Caco-2 (cell line): ENCODE results near the gene IRF7. TPM values are rescaled to one million over a fixed set of nuclear protein-coding genes. Genes with fewer than 3 reads are reported as not detected.

Experiments
- BruUV-seq: library from RNA; stranded (reverse); fragments of 400-500 nt; replicated peaks from 2 replicates; lab custom pipeline; 2021; lab: Mats Ljungman, UMichigan
- CTCF ChIA-PET: fragments of 300-600 bp; sonication (Branson Sonifier 250); formaldehyde crosslinking; loops from one replicate; lab custom pipeline; 2022; ENCODE audit warnings: antibody characterized with exemption; lab: Charles Lee
- POLR2A ChIA-PET: fragments of 300-600 bp; sonication (Branson Sonifier 250); formaldehyde crosslinking; loops from one replicate; lab custom pipeline; 2022; ENCODE audit warnings: antibody characterized with exemption; lab: Charles Lee
- DNase-seq, 2 experiments: peaks; one replicate each; pipeline versions ENCODE4 v3.0.0 to v3.0.0-alpha.2; 2020 to 2022
- H3K27me3 ChIP-seq: replicated peaks from 2 replicates; pipeline ENCODE4 v1.6.0; 2011; ENCODE audit warnings: low read length; ENCODE audit not compliant: control insufficient read depth, insufficient read depth
- H3K36me3 ChIP-seq: 2 replicates; pipeline ENCODE4 v1.5.1; 2011; ENCODE audit warnings: low read length; ENCODE audit not compliant: control insufficient read depth, insufficient read depth
- H3K4me1 ChIP-seq: fragments of 250-450 bp; sonication (Bioruptor Pico); 2 replicates; pipeline ENCODE4 v1.5.1; 2020; ENCODE audit warnings: mild to moderate bottlenecking
- H3K4me3 ChIP-seq: 2 replicates; pipeline ENCODE4 v1.5.1; 2011; ENCODE audit warnings: low read depth, mild to moderate bottlenecking, control low read depth, low read length
- H3K9me3 ChIP-seq: fragments of 250-450 bp; sonication (Bioruptor Pico); 2 replicates; pipeline ENCODE4 v1.5.1; 2020; ENCODE audit warnings: mild to moderate bottlenecking, moderate library complexity
- H3K27ac Mint-ChIP-seq: one replicate; pipeline ENCODE4 v1.8.0; 2022; ENCODE audit warnings: mixed read lengths; ENCODE audit not compliant: unreplicated experiment
- H3K27me3 Mint-ChIP-seq: one replicate; pipeline ENCODE4 v1.8.0; 2022; ENCODE audit warnings: mixed read lengths; ENCODE audit not compliant: insufficient read depth, unreplicated experiment
- H3K36me3 Mint-ChIP-seq: one replicate; pipeline ENCODE4 v1.8.0; 2022; ENCODE audit warnings: mild to moderate bottlenecking, mixed read lengths; ENCODE audit not compliant: insufficient read depth, unreplicated experiment
- H3K4me1 Mint-ChIP-seq: one replicate; pipeline ENCODE4 v1.8.0; 2022; ENCODE audit warnings: low read depth, mixed read lengths; ENCODE audit not compliant: unreplicated experiment
- H3K4me3 Mint-ChIP-seq: one replicate; pipeline ENCODE4 v1.8.0; 2022; ENCODE audit warnings: mild to moderate bottlenecking, moderate library complexity, mixed read lengths; ENCODE audit not compliant: unreplicated experiment
- H3K9me3 Mint-ChIP-seq: one replicate; pipeline ENCODE4 v1.8.0; 2022; ENCODE audit warnings: mixed read lengths; ENCODE audit not compliant: unreplicated experiment
- intact Hi-C: fragments of 100-400 bp; cut with micrococcal nuclease; formaldehyde crosslinking; loops from one replicate; pipeline ENCODE4 v1.10.0; 2022; ENCODE audit not compliant: unreplicated experiment
- total RNA-seq: library from RNA; stranded (reverse); gene quantifications from 2 replicates; pipeline ENCODE4 v1.2.3, GENCODE V29; 2022
- TF ChIP-seq, protein P1 (sequence below), 2 experiments: fragments of 200-600 bp in 1 of 2; IDR thresholded peaks; 1 replicate in 1 of 2; 2 replicates in 1 of 2; pipeline versions ENCODE4 v1.5.1 to v1.8.0; 2011 to 2022; ENCODE audit warnings: antibody characterized with exemption in 1 of 2, control low read depth in 1 of 2, inconsistent platforms in 1 of 2, low read depth in 1 of 2, low read length in 1 of 2, mild to moderate bottlenecking in 1 of 2, moderate library complexity in 1 of 2; ENCODE audit not compliant: insufficient read depth in 1 of 2, severe bottlenecking in 1 of 2, unreplicated experiment in 1 of 2

Gene IRF7
- total RNA-seq, 1 experiment from 2014 or later, result 27.2 TPM

DNA sequence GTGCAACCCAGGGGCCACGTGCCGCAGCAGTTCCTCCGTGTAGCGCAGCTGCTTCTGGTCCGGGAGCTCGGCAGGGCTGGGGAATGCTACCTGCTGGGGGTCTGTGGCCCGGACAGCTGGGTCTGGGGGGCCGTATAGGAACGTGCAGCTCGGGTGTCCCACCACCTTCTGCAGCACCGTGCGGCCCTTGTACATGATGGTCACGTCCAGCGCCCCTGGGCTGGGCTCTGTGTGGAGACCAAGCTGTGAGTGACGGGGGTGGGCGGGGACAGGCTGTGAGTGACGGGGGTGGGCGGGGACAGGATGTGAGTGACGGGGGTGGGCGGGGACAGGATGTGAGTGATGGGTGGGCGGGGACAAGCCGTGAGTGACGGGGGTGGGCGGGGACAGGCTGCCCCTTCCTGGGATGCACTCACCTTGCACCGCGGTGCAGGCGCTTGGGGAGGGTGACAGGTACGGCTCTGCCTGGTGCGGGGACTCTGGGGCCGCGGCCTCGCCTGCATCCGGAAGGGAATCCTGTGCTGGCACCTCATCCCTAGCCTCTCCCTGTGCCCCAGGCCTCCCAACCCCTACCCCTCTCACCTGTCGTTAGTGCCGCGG is 2.3 kb downstream of the IRF7 start:
- Mint-ChIP-seq H3K27me3 (no peaks in the 10 kb centered on the region), H3K9me3 (no peaks in the 10 kb centered on the region), H3K36me3 (peaks cover 93% of the 10 kb centered on the region), H3K4me1 (peaks cover 5% of the 10 kb centered on the region), H3K27ac (peak overlapping the region; percentile 81), H3K4me3 (no peak overlapping the region)
- TF ChIP-seq, protein P1, sequence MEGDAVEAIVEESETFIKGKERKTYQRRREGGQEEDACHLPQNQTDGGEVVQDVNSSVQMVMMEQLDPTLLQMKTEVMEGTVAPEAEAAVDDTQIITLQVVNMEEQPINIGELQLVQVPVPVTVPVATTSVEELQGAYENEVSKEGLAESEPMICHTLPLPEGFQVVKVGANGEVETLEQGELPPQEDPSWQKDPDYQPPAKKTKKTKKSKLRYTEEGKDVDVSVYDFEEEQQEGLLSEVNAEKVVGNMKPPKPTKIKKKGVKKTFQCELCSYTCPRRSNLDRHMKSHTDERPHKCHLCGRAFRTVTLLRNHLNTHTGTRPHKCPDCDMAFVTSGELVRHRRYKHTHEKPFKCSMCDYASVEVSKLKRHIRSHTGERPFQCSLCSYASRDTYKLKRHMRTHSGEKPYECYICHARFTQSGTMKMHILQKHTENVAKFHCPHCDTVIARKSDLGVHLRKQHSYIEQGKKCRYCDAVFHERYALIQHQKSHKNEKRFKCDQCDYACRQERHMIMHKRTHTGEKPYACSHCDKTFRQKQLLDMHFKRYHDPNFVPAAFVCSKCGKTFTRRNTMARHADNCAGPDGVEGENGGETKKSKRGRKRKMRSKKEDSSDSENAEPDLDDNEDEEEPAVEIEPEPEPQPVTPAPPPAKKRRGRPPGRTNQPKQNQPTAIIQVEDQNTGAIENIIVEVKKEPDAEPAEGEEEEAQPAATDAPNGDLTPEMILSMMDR (IDR thresholded peaks at IDR 0.05; ENCODE audit: insufficient read depth in 1 of 2, low read depth in 1 of 2, low read length in 1 of 2, severe bottlenecking in 1 of 2, unreplicated experiment in 1 of 2), result no peak
- peak; percentile 83 to 88 for DNase-seq
- no TSS peak for BruUV-seq
- Histone ChIP-seq H3K4me3 (no peak overlapping the region), H3K27me3 (no peaks in the 10 kb centered on the region), H3K4me1 (peaks cover 27% of the 10 kb centered on the region), H3K9me3 (no peaks in the 10 kb centered on the region), H3K36me3 (peaks cover 9% of the 10 kb centered on the region)
- CTCF ChIA-PET, result interaction anchor here (0.6 kb wide), 2 partner anchors 25 to 231 kb away, joined by 3 to 4 read pairs; no protein-coding TSS in a partner anchor
- intact Hi-C loops, result loop anchor here (5.0 kb wide), 1 partner anchor 36 kb away; the partner anchor contains the start of gene PHRF1
- POLR2A ChIA-PET, result interaction anchor here (0.8 to 1.6 kb wide), 2 partner anchors 59 to 134 kb away, joined by 3 to 5 read pairs; partner anchors contain the start of gene TALDO1

DNA sequence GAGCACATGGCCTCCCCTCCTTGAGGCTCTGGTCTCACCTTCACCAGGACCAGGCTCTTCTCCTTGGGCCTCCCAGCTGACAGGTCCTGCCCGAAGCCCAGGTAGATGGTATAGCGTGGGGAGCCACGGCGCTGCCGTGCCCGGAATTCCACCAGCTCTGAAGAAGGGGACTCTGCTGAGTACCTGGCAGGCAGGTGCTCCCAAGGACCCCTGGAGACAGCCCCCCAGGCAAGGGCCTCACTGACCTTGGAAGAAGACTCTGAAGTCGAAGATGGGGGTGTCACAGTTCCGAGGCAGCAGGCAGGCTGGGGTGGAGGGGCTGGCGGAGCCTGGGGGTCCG is 2.8 kb downstream of the IRF7 start:
- Histone ChIP-seq H3K4me3 (no peak overlapping the region), H3K27me3 (no peaks in the 10 kb centered on the region), H3K9me3 (no peaks in the 10 kb centered on the region), H3K36me3 (peaks cover 9% of the 10 kb centered on the region), H3K4me1 (peaks cover 27% of the 10 kb centered on the region)
- Mint-ChIP-seq H3K36me3 (peaks cover 93% of the 10 kb centered on the region), H3K4me1 (peaks cover 5% of the 10 kb centered on the region), H3K4me3 (no peak overlapping the region), H3K27ac (peak overlapping the region; percentile 58), H3K9me3 (no peaks in the 10 kb centered on the region), H3K27me3 (no peaks in the 10 kb centered on the region)
- ChIA-PET POLR2A (interaction anchor here (1.6 kb wide), 1 partner anchor 58 kb away, joined by 5 read pairs; no protein-coding TSS in a partner anchor), CTCF (interaction anchor here (0.6 kb wide), 1 partner anchor 25 kb away, joined by 4 read pairs; no protein-coding TSS in a partner anchor)
- intact Hi-C loops, result loop anchor here (5.0 kb wide), 1 partner anchor 36 kb away; the partner anchor contains the start of gene PHRF1
- no TSS peak for BruUV-seq
- TF ChIP-seq, protein P1 (IDR thresholded peaks at IDR 0.05; ENCODE audit: insufficient read depth in 1 of 2, low read depth in 1 of 2, low read length in 1 of 2, severe bottlenecking in 1 of 2, unreplicated experiment in 1 of 2), result no peak
- DNase-seq, result no peak

DNA sequence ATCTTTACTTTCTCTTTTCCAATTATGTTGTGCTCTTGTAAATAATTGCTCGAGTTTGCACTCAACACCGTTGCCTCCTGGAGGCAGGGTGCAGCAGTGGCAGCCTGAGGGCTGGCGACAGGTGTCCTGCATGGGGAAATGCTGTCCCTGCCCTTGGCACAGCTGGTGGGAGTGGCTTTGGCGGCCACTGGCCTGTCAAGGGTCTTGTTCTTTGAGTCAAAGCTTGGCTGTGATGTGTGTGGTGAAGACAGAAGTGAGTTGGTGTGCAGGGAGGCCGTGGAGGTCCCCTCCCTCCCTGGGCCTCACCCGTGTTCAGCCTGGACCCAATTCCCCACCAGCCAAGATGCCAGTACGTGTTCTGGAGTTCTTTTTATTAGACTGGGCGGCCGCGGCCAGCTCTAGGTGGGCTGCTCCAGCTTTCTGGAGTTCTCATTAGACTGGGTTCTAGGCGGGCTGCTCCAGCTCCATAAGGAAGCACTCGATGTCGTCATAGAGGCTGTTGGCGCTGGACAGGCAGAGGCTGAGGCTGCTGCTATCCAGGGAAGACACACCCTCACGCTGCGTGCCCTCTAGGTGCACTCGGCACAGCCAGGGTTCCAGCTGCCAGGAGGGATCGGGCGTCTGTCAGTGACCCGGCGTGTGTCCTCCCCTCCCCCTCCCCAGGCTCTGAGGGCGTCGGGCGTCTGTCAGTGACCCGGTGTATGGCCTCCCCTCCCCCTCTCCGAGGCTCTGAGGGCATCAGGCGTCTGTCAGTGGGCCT is 3.4 kb downstream of the IRF7 start:
- POLR2A ChIA-PET, result interaction anchor here (1.6 kb wide), 1 partner anchor 58 kb away, joined by 5 read pairs; no protein-coding TSS in a partner anchor
- peaks cover 5% of the 10 kb centered on the region for H3K4me1 Mint-ChIP-seq
- H3K36me3 Mint-ChIP-seq, result peaks cover 91% of the 10 kb centered on the region
- H3K9me3 Mint-ChIP-seq, result no peaks in the 10 kb centered on the region
- no peak overlapping the region for H3K4me3 ChIP-seq
- peak overlapping the region; percentile 58 for H3K27ac Mint-ChIP-seq
- H3K9me3 ChIP-seq, result no peaks in the 10 kb centered on the region
- H3K4me1 ChIP-seq, result peaks cover 27% of the 10 kb centered on the region
- CTCF ChIA-PET, result interaction anchor here (0.6 kb wide), 1 partner anchor 24 kb away, joined by 4 read pairs; no protein-coding TSS in a partner anchor
- H3K27me3 Mint-ChIP-seq, result no peaks in the 10 kb centered on the region
- no peaks in the 10 kb centered on the region for H3K27me3 ChIP-seq
- intact Hi-C loops, result loop anchor here (5.0 kb wide), 1 partner anchor 35 kb away; the partner anchor contains the start of gene PHRF1
- H3K36me3 ChIP-seq, result peaks cover 9% of the 10 kb centered on the region
- peak overlapping the region; percentile 5 for H3K4me3 Mint-ChIP-seq
- BruUV-seq, result no TSS peak
- TF ChIP-seq, protein P1 (IDR thresholded peaks at IDR 0.05; ENCODE audit: insufficient read depth in 1 of 2, low read depth in 1 of 2, low read length in 1 of 2, severe bottlenecking in 1 of 2, unreplicated experiment in 1 of 2), result peak in 1 of 2 experiments; percentile 51
- peak; percentile 67 to 68 for DNase-seq
